Panc1 (cell line): Measurements from ENCODE around the gene SENP5. TPM values are rescaled to one million over a fixed set of nuclear protein-coding genes. Genes with fewer than 3 reads are reported as not detected.

Source experiments
- ATAC-seq: fragments of 200-7000 bp; cut with Tn5 transposase; 2 replicates; pipeline ENCODE4 v1.9.1; 2020; ENCODE audit warnings: mild to moderate bottlenecking, moderate library complexity
- BruUV-seq: library from RNA; stranded (reverse); fragments of 400-500 nt; replicated peaks from 2 replicates; lab custom pipeline; 2021; lab: Mats Ljungman, UMichigan
- CTCF ChIA-PET: fragments of 300-600 bp; sonication (Branson Sonifier 250); formaldehyde crosslinking; loops from one replicate; lab custom pipeline; 2022; ENCODE audit warnings: antibody characterized with exemption; lab: Charles Lee
- POLR2A ChIA-PET: fragments of 300-600 bp; sonication (Branson Sonifier 250); formaldehyde crosslinking; loops from one replicate; lab custom pipeline; 2022; ENCODE audit warnings: antibody characterized with exemption; lab: Charles Lee
- DNase-seq: peaks from one replicate; pipeline ENCODE4 v3.0.0-alpha.2; 2010; ENCODE audit warnings: low read depth, low spot score
- H3K27ac ChIP-seq: 2 replicates; pipeline ENCODE4 v1.5.1; 2011; ENCODE audit warnings: mild to moderate bottlenecking, low read length, inconsistent platforms
- H3K27me3 ChIP-seq: fragments of 200-500 bp; sonication (Bioruptor generic); 2 replicates; pipeline ENCODE4 v1.6.0; 2014; ENCODE audit warnings: low read length, inconsistent platforms; ENCODE audit not compliant: control insufficient read depth, insufficient read depth
- H3K36me3 ChIP-seq: fragments of 200-500 bp; sonication (Bioruptor generic); 2 replicates; pipeline ENCODE4 v1.5.1; 2014; ENCODE audit warnings: inconsistent platforms, mild to moderate bottlenecking, low read length, moderate library complexity; ENCODE audit not compliant: control insufficient read depth, insufficient read depth
- H3K4me1 ChIP-seq: 2 replicates; pipeline ENCODE4 v1.5.1; 2011; ENCODE audit warnings: inconsistent platforms, mild to moderate bottlenecking, low read length, moderate library complexity; ENCODE audit not compliant: control insufficient read depth, insufficient read depth
- H3K4me3 ChIP-seq, 2 experiments: 2 replicates each; pipeline ENCODE4 v1.5.1; 2011 to 2012; ENCODE audit warnings: low read depth in 2 of 2, low read length in 2 of 2, mild to moderate bottlenecking in 2 of 2, inconsistent platforms in 1 of 2, moderate library complexity in 1 of 2
- H3K9me3 ChIP-seq: fragments of 200-500 bp; sonication (Bioruptor generic); 2 replicates; pipeline ENCODE4 v1.5.1; 2014; ENCODE audit warnings: low read depth, mild to moderate bottlenecking, inconsistent platforms, low read length, moderate library complexity; ENCODE audit not compliant: control insufficient read depth, insufficient read depth
- CTCF ChIP-seq: fragments of 450-650 bp; IDR thresholded peaks from 2 replicates; pipeline ENCODE4 v1.5.1; 2017; ENCODE audit warnings: mild to moderate bottlenecking
- POLR2AphosphoS5 ChIP-seq: IDR thresholded peaks from 2 replicates; pipeline ENCODE4 v1.6.1; 2012; ENCODE audit warnings: mild to moderate bottlenecking, low read depth, low read length, moderate library complexity
- REST ChIP-seq, 2 experiments: IDR thresholded peaks; 2 replicates each; pipeline ENCODE4 v1.6.1; 2011 to 2012; ENCODE audit warnings: low read depth in 2 of 2, control low read depth in 1 of 2, low read length in 1 of 2, mild to moderate bottlenecking in 1 of 2, moderate library complexity in 1 of 2; ENCODE audit not compliant: insufficient read depth in 1 of 2
- SIN3A ChIP-seq: IDR thresholded peaks from 2 replicates; pipeline ENCODE4 v1.6.1; 2012; ENCODE audit warnings: low read depth, mild to moderate bottlenecking, low read length, moderate library complexity, borderline replicate concordance; ENCODE audit not compliant: insufficient read depth
- TCF7L2 ChIP-seq: IDR thresholded peaks from 2 replicates; pipeline ENCODE4 v1.6.1; 2011; ENCODE audit warnings: mild to moderate bottlenecking, low read depth, low read length, inconsistent platforms
- in situ Hi-C: cut with HindIII; loops from 2 replicates; pipeline ENCODE4 v1.10.0; 2016; ENCODE audit warnings: low sequenced_read_pairs, low pct_unique_long_range_greater_than_20kb
- intact Hi-C: fragments of 100-400 bp; cut with micrococcal nuclease; formaldehyde crosslinking; loops from one replicate; pipeline ENCODE4 v1.10.0; 2022; ENCODE audit not compliant: unreplicated experiment
- total RNA-seq: library from RNA; stranded (reverse); gene quantifications from one replicate; pipeline ENCODE4 v1.2.1, GENCODE V29; 2021; ENCODE audit not compliant: unreplicated experiment

The SENP5 gene
- total RNA-seq, 1 experiment from 2014 or later = 40.0 TPM

- H3K4me3 ChIP-seq = no peak overlapping the region
- no peak for DNase-seq
- intact Hi-C loops = no loop called here
- no peaks in the 10 kb centered on the region for H3K36me3 ChIP-seq
- CTCF ChIA-PET = no interaction called here
- no peak overlapping the region for H3K27ac ChIP-seq
- H3K4me1 ChIP-seq = no peaks in the 10 kb centered on the region
- H3K9me3 ChIP-seq = no peaks in the 10 kb centered on the region
- ATAC-seq = no peak
- TF ChIP-seq CTCF = no peak
- no peak for TF ChIP-seq POLR2AphosphoS5
- TF ChIP-seq SIN3A = no peak
- TF ChIP-seq REST (IDR thresholded peaks at IDR 0.05; ENCODE audit: insufficient read depth in 1 of 2, low read depth in 2 of 2, low read length in 1 of 2) = no peak
- TF ChIP-seq TCF7L2 = no peak
- H3K27me3 ChIP-seq = no peaks in the 10 kb centered on the region
- POLR2A ChIA-PET = no interaction called here
- in situ Hi-C loops = no loop called here
- no TSS peak for BruUV-seq
These were observed 49.3 kb downstream of the SENP5 start for GRCh38 chr3:196916995-196917394.

- BruUV-seq = no TSS peak
- in situ Hi-C loops = no loop called here
- Histone ChIP-seq H3K9me3 (no peaks in the 10 kb centered on the region), H3K27ac (no peak overlapping the region), H3K27me3 (no peaks in the 10 kb centered on the region), H3K4me3 (no peak overlapping the region), H3K36me3 (peaks cover 4% of the 10 kb centered on the region), H3K4me1 (no peaks in the 10 kb centered on the region)
- no peak for DNase-seq
- no peak for ATAC-seq
- TF ChIP-seq SIN3A (no peak), TCF7L2 (no peak), REST (IDR thresholded peaks at IDR 0.05; ENCODE audit: insufficient read depth in 1 of 2, low read depth in 2 of 2, low read length in 1 of 2) (no peak), POLR2AphosphoS5 (no peak), CTCF (no peak)
- CTCF ChIA-PET = no interaction called here
- POLR2A ChIA-PET = no interaction called here
- intact Hi-C loops = no loop called here
These were observed 51.2 kb downstream of the SENP5 start for GRCh38 chr3:196918968-196919367.
